K562 (cell line): ENCODE data around the gene FAM107B. TPM values are rescaled to one million over a fixed set of nuclear protein-coding genes. Genes with fewer than 3 reads are reported as not detected.

Experiments
- ATAC-seq: fragments of 200-7000 bp; cut with Tn5 transposase; 3 replicates; pipeline ENCODE4 v1.9.1; 2020; ENCODE audit warnings: moderate library complexity
- BruUV-seq: library from RNA; stranded (reverse); fragments of 400-500 nt; replicated peaks from 2 replicates; lab custom pipeline; 2021; lab: Mats Ljungman, UMichigan
- CTCF ChIA-PET: fragments of 300-600 bp; formaldehyde crosslinking; extraction: SDS; loops from one replicate; lab custom pipeline; 2021; ENCODE audit warnings: low intra/inter-chr PET ratio; lab: Yijun Ruan, JAX
- POLR2A ChIA-PET: fragments of 300-600, 350-650 bp; sonication (Branson Sonifier 250); formaldehyde crosslinking; extraction: SDS; loops from one replicate; lab custom pipeline; 2021; ENCODE audit warnings: antibody characterized with exemption, inconsistent platforms; lab: Yijun Ruan, JAX
- DNase-seq, 4 experiments: peaks; one replicate each; pipeline versions ENCODE4 v3.0.0 to v3.0.0-alpha.2; 2011 to 2018; ENCODE audit warnings: low spot score in 3 of 4, mixed read lengths in 3 of 4; ENCODE audit errors: extremely low read depth in 1 of 4
- FAIRE-seq: peaks from 2 replicates; lab custom pipeline; 2011; peaks lifted over from hg19 to GRCh38; lab: Jason Lieb, UNC
- H2AFZ ChIP-seq: 2 replicates; pipeline ENCODE4 v1.6.0; 2011; ENCODE audit warnings: low read depth, low read length, control low read depth, inconsistent platforms
- H3K27ac ChIP-seq: fragments of 200-600 bp; 3 replicates; pipeline ENCODE4 v1.8.0; 2011; ENCODE audit warnings: low read depth, mild to moderate bottlenecking, control low read depth, inconsistent platforms, low read length, moderate library complexity, mixed read lengths; ENCODE audit errors: extremely low read depth
- H3K27me3 ChIP-seq, 2 experiments: fragments of 300-600 bp in 1 of 2; 2 replicates in 1 of 2; 3 replicates in 1 of 2; pipeline versions ENCODE4 v1.6.0 to v1.8.0; 2011; ENCODE audit warnings: inconsistent platforms in 2 of 2, low read length in 2 of 2, mild to moderate bottlenecking in 1 of 2, mixed read lengths in 1 of 2, moderate library complexity in 1 of 2; ENCODE audit not compliant: control insufficient read depth in 2 of 2, insufficient read depth in 2 of 2
- H3K36me3 ChIP-seq: fragments of 300-600 bp; 3 replicates; pipeline ENCODE4 v1.8.0; 2011; ENCODE audit warnings: mild to moderate bottlenecking, low read length, inconsistent platforms; ENCODE audit not compliant: control insufficient read depth, insufficient read depth
- H3K4me1 ChIP-seq, 2 experiments: fragments of 200-600 bp in 1 of 2; replicated peaks in 1 of 2; 2 replicates in 1 of 2; 3 replicates in 1 of 2; pipeline versions ENCODE4 v1.5.1 to v1.8.0; 2011; ENCODE audit warnings: inconsistent platforms in 2 of 2, low read length in 2 of 2, mild to moderate bottlenecking in 1 of 2, mixed read lengths in 1 of 2, moderate library complexity in 1 of 2; ENCODE audit not compliant: control insufficient read depth in 2 of 2, insufficient read depth in 2 of 2
- H3K4me2 ChIP-seq: 2 replicates; pipeline ENCODE4 v1.6.1; 2011; ENCODE audit warnings: low read length, control low read depth, inconsistent platforms, mixed read lengths; ENCODE audit not compliant: insufficient read depth
- H3K4me3 ChIP-seq: fragments of 200-600 bp; sonication (generic), shearing (Covaris generic); 2 replicates; pipeline ENCODE4 v1.5.1; 2016; ENCODE audit warnings: control low read depth, inconsistent platforms
- H3K79me2 ChIP-seq: fragments of 200-600 bp; 3 replicates; pipeline ENCODE4 v1.8.0; 2011; ENCODE audit warnings: low read length, inconsistent platforms; ENCODE audit not compliant: control insufficient read depth, insufficient read depth
- H3K9ac ChIP-seq, 2 experiments: 2 replicates each; pipeline versions ENCODE4 v1.6.0 to v1.6.1; 2011; ENCODE audit warnings: low read depth in 2 of 2, low read length in 2 of 2, control low read depth in 1 of 2, inconsistent platforms in 1 of 2, mild to moderate bottlenecking in 1 of 2, mixed read lengths in 1 of 2; ENCODE audit not compliant: insufficient read depth in 1 of 2
- H3K9me1 ChIP-seq: one replicate; pipeline ENCODE4 v1.6.0; 2011; ENCODE audit warnings: inconsistent platforms, mild to moderate bottlenecking, low read length, moderate library complexity; ENCODE audit not compliant: control insufficient read depth, insufficient read depth
- H3K9me3 ChIP-seq: replicated peaks from 2 replicates; pipeline ENCODE4 v1.5.1; 2011; ENCODE audit warnings: low read depth, low read length, inconsistent platforms; ENCODE audit not compliant: control insufficient read depth, insufficient read depth
- H4K20me1 ChIP-seq: replicated peaks from 2 replicates; pipeline ENCODE4 v1.6.1; 2011; ENCODE audit warnings: low read length, inconsistent platforms, mixed read lengths; ENCODE audit not compliant: control insufficient read depth, insufficient read depth
- DIDO1 ChIP-seq: fragments of 450-650 bp; IDR thresholded peaks from 2 replicates; pipeline ENCODE4 v1.6.1; 2016; ENCODE audit warnings: low read depth, missing biosample characterization, missing genetic modification characterization
- EP300 ChIP-seq: IDR thresholded peaks from 2 replicates; pipeline ENCODE4 v1.6.1; 2012; ENCODE audit warnings: low read length, improper control_type of control experiment
- ETS1 ChIP-seq: conservative IDR thresholded peaks from 2 replicates; pipeline ENCODE4 v1.6.1; 2011; ENCODE audit warnings: low read depth, mild to moderate bottlenecking, low read length; ENCODE audit not compliant: control insufficient read depth
- HINFP ChIP-seq: fragments of 450-650 bp; conservative IDR thresholded peaks from 2 replicates; pipeline ENCODE4 v1.6.1; 2016; ENCODE audit warnings: missing genetic modification characterization, low read depth, mild to moderate bottlenecking, control low read depth, missing compliant biosample characterization
- HMGN3 ChIP-seq: IDR thresholded peaks from 2 replicates; pipeline ENCODE4 v1.6.1; 2011; ENCODE audit warnings: borderline replicate concordance, low read depth, mild to moderate bottlenecking, mixed read lengths, low read length; ENCODE audit not compliant: insufficient read length; ENCODE audit errors: extremely low read depth
- KDM4B ChIP-seq, 2 experiments: fragments of 450-650 bp in 1 of 2; sonication (generic) in 1 of 2; IDR thresholded peaks; 2 replicates each; pipeline ENCODE4 v1.6.1; 2016 to 2017; ENCODE audit warnings: borderline replicate concordance in 2 of 2, antibody characterized with exemption in 1 of 2, low read depth in 1 of 2, mild to moderate bottlenecking in 1 of 2
- NCOA2 ChIP-seq, 2 experiments: fragments of 450-650 bp; IDR thresholded peaks; 2 replicates each; pipeline ENCODE4 v1.6.1; 2018; ENCODE audit warnings: mild to moderate bottlenecking in 2 of 2, moderate library complexity in 1 of 2; ENCODE audit not compliant: partially characterized antibody in 2 of 2
- NFE2L1 ChIP-seq: fragments of 450-650 bp; IDR thresholded peaks from 2 replicates; pipeline ENCODE4 v1.6.1; 2016; ENCODE audit warnings: missing genetic modification characterization, low read depth, mild to moderate bottlenecking, missing compliant biosample characterization, moderate library complexity, borderline replicate concordance
- NFIC ChIP-seq: fragments of 450-650 bp; IDR thresholded peaks from 2 replicates; pipeline ENCODE4 v1.6.1; 2017; ENCODE audit warnings: mild to moderate bottlenecking, inconsistent platforms
- NFYB ChIP-seq: IDR thresholded peaks from 2 replicates; pipeline ENCODE4 v1.6.1; 2011; ENCODE audit warnings: mild to moderate bottlenecking, moderate library complexity; ENCODE audit not compliant: insufficient read length; ENCODE audit errors: extremely low read depth
- RBM17 ChIP-seq: fragments of 200-400 bp; formaldehyde crosslinking; IDR thresholded peaks from 2 replicates; pipeline ENCODE4 v1.6.1; 2017; ENCODE audit warnings: low read depth, mild to moderate bottlenecking, low read length, borderline replicate concordance
- SFPQ ChIP-seq: fragments of 200-400 bp; formaldehyde crosslinking; IDR thresholded peaks from 2 replicates; pipeline ENCODE4 v1.6.1; 2017; ENCODE audit warnings: mild to moderate bottlenecking, low read depth, low read length, moderate library complexity
- ZNF253 ChIP-seq: fragments of 250-450 bp; sonication (Bioruptor Pico); conservative IDR thresholded peaks from 2 replicates; pipeline ENCODE4 v1.6.1; 2021; ENCODE audit warnings: mild to moderate bottlenecking
- ZNF354B ChIP-seq: fragments of 250-450 bp; sonication (Bioruptor Pico); IDR thresholded peaks from 2 replicates; pipeline ENCODE4 v1.4.0; 2020
- ZNF57 ChIP-seq: fragments of 450-650 bp; formaldehyde crosslinking; IDR thresholded peaks from 2 replicates; pipeline ENCODE4 v1.4.0; 2020; ENCODE audit warnings: mild to moderate bottlenecking, moderate library complexity
- ZNF76 ChIP-seq: fragments of 250-450 bp; sonication (Bioruptor Pico); IDR thresholded peaks from 2 replicates; pipeline ENCODE4 v1.4.0; 2020; ENCODE audit warnings: mild to moderate bottlenecking, moderate library complexity, borderline replicate concordance
- WGBS: fragments of 100-300 bp; shearing (Covaris generic); methylation state at CpG from one replicate; pipeline ENCODE4 v1.1.6; 2016; ENCODE audit warnings: low coverage, mixed read lengths; ENCODE audit not compliant: insufficient coverage; ENCODE audit errors: missing lambda C conversion rate; 5-methylcytosine and 5-hydroxymethylcytosine counted together
- in situ Hi-C: fragments of 300-500 bp; cut with MboI; formaldehyde crosslinking; loops from 4 replicates; pipeline ENCODE4 v1.15.0; 2018; ENCODE audit warnings: inconsistent platforms, mixed read lengths
- intact Hi-C: fragments of 100-400 bp; cut with micrococcal nuclease; formaldehyde crosslinking; loops from 2 replicates; pipeline ENCODE4 v1.14.2; 2022
- polyA plus RNA-seq, 8 experiments: library from polyadenylated mRNA; depleted of rRNA in 4 of 8; stranded (reverse) in 5 of 8; unstranded in 3 of 8; fragments of >200 nt; fragmentation: Nextera tagmentation in 2 of 8; fragmentation: Illumina TruSeq in 1 of 8; extraction: Ambion mirVana in 2 of 8; extraction: Trizol in 1 of 8; gene quantifications; 2 replicates each; pipeline versions ENCODE4 v1.2.1 to v1.2.3, GENCODE V29; 2011 to 2014; ENCODE audit warnings: inconsistent platforms in 1 of 8, missing spikeins in 1 of 8
- total RNA-seq, 7 experiments: library from RNA; depleted of rRNA in 6 of 7; stranded (reverse); fragments of >200 nt in 6 of 7; fragmentation: Illumina TruSeq in 2 of 7; extraction: Trizol in 2 of 7; gene quantifications; 2 replicates each; pipeline versions ENCODE4 v1.2.1 to v1.2.3, GENCODE V29; 2011 to 2021; ENCODE audit warnings: low replicate concordance in 1 of 7

The FAM107B gene
- total and polyA plus RNA-seq, 9 of the 15 experiments (the other 6 are each of a cell fraction or from before 2014, with no cell fraction given), result 0.40 to 2.8 (median 1.4) TPM

- H2AFZ ChIP-seq, result no peak overlapping the region
- DNase-seq, result no peak
- ATAC-seq, result no peak
- no peak for FAIRE-seq
- H4K20me1 ChIP-seq, result no peaks in the 10 kb centered on the region
- intact Hi-C loops, result no loop called here
- H3K9me1 ChIP-seq, result no peaks in the 10 kb centered on the region
- no peak overlapping the region for H3K9ac ChIP-seq
- no peaks in the 10 kb centered on the region for H3K79me2 ChIP-seq
- no TSS peak for BruUV-seq
- TF ChIP-seq RBM17 (no peak), HINFP (tag) (no peak), ZNF354B (CRISPR knock-in tag) (no peak), EP300 (no peak), NFIC (no peak), ETS1 (no peak), NFYB (no peak), NFE2L1 (tag) (no peak), ZNF76 (CRISPR knock-in tag) (no peak), HMGN3 (no peak), SFPQ (no peak), ZNF57 (CRISPR knock-in tag) (no peak), NCOA2 (IDR thresholded peaks at IDR 0.05; ENCODE audit: partially characterized antibody in 2 of 2) (no peak), DIDO1 (no peak), KDM4B (IDR thresholded peaks at IDR 0.05; ENCODE audit: borderline replicate concordance in 2 of 2, low read depth in 1 of 2) (no peak), ZNF253 (CRISPR knock-in tag) (no peak)
- in situ Hi-C loops, result loop anchor here (10.0 kb wide), 1 partner anchor 458 kb away; no protein-coding TSS in a partner anchor
- no peaks in the 10 kb centered on the region for H3K9me3 ChIP-seq
- H3K27ac ChIP-seq, result no peak overlapping the region
- H3K4me2 ChIP-seq, result no peak overlapping the region
- H3K4me1 ChIP-seq, result no peaks in the 10 kb centered on the region
- 6% methylated on average over 6 of the region's 6 CpGs for WGBS
- peaks cover 2 to 15% of the 10 kb centered on the region in 2 experiments; a peak in 2 of 5 replicates for H3K27me3 ChIP-seq
- ChIA-PET POLR2A (no interaction called here), CTCF (no interaction called here)
- no peaks in the 10 kb centered on the region for H3K36me3 ChIP-seq
- no peak overlapping the region for H3K4me3 ChIP-seq
These were observed 267.5 kb downstream of the FAM107B start for GRCh38 chr10:14507176-14507575.
